ENCODE results near the gene MMP14. TPM values are rescaled to one million over a fixed set of nuclear protein-coding genes. Genes with fewer than 3 reads are reported as not detected.

MMP14 gene
- total RNA-seq, 4 donors from 2014 or later = 135 to 190 (median 151) TPM

DNA sequence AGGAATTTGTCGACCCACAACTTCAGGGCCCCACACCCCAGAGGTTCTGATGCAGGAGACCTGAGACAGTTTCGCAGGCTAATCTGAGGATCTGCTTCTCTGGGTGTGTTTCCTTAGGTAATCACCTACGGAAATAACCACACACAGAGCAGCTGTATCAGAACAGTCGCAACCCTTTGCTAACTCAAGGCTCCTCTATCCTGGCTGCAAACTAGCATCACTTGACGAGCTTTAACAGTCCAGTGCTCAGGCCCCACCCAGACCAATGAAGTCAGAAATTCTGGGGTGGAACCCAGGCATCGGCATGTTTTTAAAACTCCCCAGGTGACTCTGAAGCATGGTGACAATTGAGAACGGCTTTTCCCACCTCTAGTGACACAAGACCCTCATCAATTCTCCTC, 41.8 kb upstream of the MMP14 start:
- WGBS, 2 donors = 82 to 85% methylated on average over 7 of the region's 7 CpGs
- DNase-seq (ENCODE audit: low spot score in 2 of 2) = no peak
- intact Hi-C loops (cut with DNase I; ENCODE audit: low total_unique reads) = no loop called here
- TF ChIP-seq, protein P1, sequence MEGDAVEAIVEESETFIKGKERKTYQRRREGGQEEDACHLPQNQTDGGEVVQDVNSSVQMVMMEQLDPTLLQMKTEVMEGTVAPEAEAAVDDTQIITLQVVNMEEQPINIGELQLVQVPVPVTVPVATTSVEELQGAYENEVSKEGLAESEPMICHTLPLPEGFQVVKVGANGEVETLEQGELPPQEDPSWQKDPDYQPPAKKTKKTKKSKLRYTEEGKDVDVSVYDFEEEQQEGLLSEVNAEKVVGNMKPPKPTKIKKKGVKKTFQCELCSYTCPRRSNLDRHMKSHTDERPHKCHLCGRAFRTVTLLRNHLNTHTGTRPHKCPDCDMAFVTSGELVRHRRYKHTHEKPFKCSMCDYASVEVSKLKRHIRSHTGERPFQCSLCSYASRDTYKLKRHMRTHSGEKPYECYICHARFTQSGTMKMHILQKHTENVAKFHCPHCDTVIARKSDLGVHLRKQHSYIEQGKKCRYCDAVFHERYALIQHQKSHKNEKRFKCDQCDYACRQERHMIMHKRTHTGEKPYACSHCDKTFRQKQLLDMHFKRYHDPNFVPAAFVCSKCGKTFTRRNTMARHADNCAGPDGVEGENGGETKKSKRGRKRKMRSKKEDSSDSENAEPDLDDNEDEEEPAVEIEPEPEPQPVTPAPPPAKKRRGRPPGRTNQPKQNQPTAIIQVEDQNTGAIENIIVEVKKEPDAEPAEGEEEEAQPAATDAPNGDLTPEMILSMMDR (IDR thresholded peaks at IDR 0.05) = no peak
- no peak for TF ChIP-seq POLR2A (IDR thresholded peaks at IDR 0.05)
- no peak overlapping the region for H3K4me3 ChIP-seq (ENCODE audit: low read depth, poor library complexity, severe bottlenecking)

DNA sequence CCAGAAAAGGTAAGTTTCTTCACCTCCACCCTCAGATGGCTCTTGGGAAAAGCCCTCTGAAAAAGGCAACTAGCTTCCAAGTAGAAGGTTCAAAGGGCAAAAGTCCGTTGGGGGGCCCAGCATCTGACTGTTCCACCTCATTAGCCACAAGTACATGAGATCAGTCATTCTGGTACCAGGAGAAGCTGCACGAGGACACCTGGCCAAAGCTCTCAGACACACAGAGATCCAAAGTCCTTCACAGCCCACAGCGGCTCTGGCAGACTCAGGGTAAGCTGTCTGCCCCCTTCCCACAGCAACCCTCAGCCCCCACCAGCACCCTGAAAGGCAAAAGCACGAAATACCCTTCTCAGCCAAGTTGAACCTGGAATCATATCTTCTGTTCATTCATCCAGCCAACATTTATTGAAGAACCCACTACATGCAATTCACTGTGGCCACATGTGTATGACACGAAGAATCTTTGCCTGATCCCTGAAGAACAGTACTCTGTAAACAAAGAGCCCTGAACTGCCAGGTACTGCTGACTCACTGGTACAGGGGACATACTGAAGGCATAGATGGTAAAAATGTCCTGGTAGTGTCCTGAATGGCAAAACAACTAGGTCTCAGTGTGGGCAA, 40.2 kb upstream of the MMP14 start:
- no peak for TF ChIP-seq POLR2A (IDR thresholded peaks at IDR 0.05)
- TF ChIP-seq, protein P1 (IDR thresholded peaks at IDR 0.05) = no peak
- 65 to 67% methylated on average over 5 of the region's 5 CpGs for WGBS, 2 donors
- intact Hi-C loops (cut with DNase I; ENCODE audit: low total_unique reads) = no loop called here
- DNase-seq (ENCODE audit: low spot score in 2 of 2) = no peak
- H3K4me3 ChIP-seq (ENCODE audit: low read depth, poor library complexity, severe bottlenecking) = no peak overlapping the region

DNA sequence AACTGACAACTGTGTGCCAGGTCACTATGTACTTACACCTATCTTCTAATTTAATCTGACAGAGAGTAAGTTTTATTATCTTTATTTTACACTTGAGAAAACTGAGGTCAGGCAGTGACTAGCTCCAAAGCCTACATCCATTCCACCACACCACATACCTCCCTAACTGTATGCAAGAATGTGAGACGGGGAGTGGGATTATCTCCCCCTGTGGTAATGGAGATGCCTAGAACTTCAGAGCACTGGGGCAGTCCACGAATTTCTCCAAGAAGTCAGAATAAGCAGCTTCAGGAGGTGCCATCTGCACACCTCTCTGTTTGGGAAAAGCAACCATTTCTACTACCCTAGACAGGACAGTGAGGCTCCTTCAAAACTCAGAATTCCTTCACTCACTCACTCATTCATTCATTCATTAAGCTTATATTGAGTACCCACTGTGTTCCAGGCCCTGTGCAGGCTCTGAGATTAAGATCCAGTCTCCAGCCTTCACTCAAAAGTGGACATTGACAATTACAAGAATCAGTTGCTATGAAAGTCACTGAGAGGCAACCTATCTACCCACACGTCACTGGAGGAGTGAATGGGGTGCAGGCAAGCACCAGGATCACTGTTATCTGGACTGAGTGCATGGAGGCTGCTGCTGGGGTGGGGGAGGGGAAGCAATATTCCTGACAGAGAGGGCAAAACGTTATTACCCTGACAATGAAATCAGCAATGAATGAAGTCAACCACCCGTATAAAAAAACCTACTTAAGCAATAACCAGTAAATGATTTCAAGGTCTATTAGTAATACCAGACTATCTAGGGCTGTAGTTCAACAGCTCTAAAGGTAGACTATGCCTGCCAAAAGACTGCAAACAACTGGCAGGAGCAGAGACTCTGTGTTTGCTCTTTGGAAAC, 39.1 kb upstream of the MMP14 start:
- no peak overlapping the region for H3K4me3 ChIP-seq (ENCODE audit: low read depth, poor library complexity, severe bottlenecking)
- 39 to 45% methylated on average over 5 of the region's 5 CpGs for WGBS, 2 donors
- intact Hi-C loops (cut with DNase I; ENCODE audit: low total_unique reads) = no loop called here
- no peak for TF ChIP-seq POLR2A (IDR thresholded peaks at IDR 0.05)
- DNase-seq (ENCODE audit: low spot score in 2 of 2) = no peak

DNA sequence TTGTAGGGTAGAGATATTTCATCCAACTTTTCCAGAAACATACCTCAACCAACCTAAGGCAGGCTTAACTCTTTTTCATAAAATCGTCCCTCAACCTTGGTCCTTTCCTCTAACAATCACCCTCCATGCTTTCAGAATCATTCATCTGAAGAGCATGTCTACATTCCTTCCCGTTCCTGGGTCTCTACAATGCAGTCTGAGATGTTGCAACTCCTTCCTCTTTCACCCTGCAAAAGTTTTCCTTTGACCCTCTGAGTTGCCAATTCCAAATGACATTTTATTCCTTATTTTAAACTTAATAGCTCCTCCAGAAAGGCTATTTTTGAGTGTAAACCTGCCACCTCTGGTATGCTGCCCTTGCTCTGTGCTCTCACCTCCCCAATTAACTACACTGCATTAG, 37.9 kb upstream of the MMP14 start:
- intact Hi-C loops (cut with DNase I; ENCODE audit: low total_unique reads) = no loop called here
- no peak for DNase-seq (ENCODE audit: low spot score in 2 of 2)
- H3K4me3 ChIP-seq (ENCODE audit: low read depth, poor library complexity, severe bottlenecking) = no peak overlapping the region
- no peak for TF ChIP-seq POLR2A (IDR thresholded peaks at IDR 0.05)
- TF ChIP-seq, protein P1 (IDR thresholded peaks at IDR 0.05) = no peak
- 62 to 67% methylated on average over 2 of the region's 2 CpGs for WGBS, 2 donors

DNA sequence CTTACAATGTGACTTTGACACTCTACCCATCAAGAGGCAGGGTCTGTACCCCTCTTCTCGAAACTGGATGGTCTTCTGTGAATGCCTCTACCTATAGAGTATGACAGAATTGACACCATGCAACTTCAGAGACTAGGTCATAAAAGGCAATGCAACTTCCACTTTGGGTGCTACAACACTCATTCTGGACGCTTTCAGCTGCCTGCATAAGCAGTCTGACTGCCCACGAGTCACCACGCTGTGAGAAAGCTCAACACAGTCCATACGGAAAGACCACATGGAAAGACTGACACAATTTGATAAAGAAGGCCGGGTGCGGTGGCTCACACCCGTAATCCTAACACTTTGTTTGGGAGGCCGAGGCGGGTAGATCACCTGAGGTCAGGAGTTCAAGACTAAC, 36.0 kb upstream of the MMP14 start:
- TF ChIP-seq, protein P1 (IDR thresholded peaks at IDR 0.05) = no peak
- TF ChIP-seq POLR2A (IDR thresholded peaks at IDR 0.05) = no peak
- H3K4me3 ChIP-seq (ENCODE audit: low read depth, poor library complexity, severe bottlenecking) = no peak overlapping the region
- intact Hi-C loops (cut with DNase I; ENCODE audit: low total_unique reads) = no loop called here
- 89 to 90% methylated on average over 10 of the region's 10 CpGs for WGBS, 2 donors
- DNase-seq (ENCODE audit: low spot score in 2 of 2) = no peak

DNA sequence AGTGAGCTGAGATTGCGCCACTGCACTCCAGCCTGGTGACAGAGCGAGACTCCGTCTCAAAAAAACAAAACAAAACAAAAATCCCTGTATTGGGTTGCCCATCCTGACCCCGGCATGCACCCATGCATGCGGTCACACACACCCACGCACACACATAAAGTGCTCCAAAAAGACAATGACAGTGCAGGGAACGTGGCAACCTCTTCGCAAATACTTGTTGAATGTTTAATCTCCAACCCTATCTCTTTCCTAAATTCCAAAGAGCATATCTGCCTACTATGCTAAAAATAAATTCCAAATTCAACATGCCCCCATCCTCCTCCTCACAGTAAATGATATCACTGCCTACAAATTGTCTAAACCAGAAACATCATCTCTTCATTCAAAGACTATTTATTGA, 34.7 kb upstream of the MMP14 start:
- WGBS, 2 donors = 88 to 91% methylated on average over 8 of the region's 8 CpGs
- DNase-seq (ENCODE audit: low spot score in 2 of 2) = no peak
- H3K4me3 ChIP-seq (ENCODE audit: low read depth, poor library complexity, severe bottlenecking) = no peak overlapping the region
- intact Hi-C loops (cut with DNase I; ENCODE audit: low total_unique reads) = no loop called here
- TF ChIP-seq, protein P1 (IDR thresholded peaks at IDR 0.05) = no peak
- TF ChIP-seq POLR2A (IDR thresholded peaks at IDR 0.05) = no peak

Data from lower leg skin (tissue), 4 donors.